Smooth muscle cell (in vitro differentiated cells): ENCODE measurements around the gene TMEM182. TPM values are rescaled to one million over a fixed set of nuclear protein-coding genes. Genes with fewer than 3 reads are reported as not detected.

ENCODE experiments used
- polyA plus RNA-seq: library from polyadenylated mRNA; unstranded; fragments of >200 nt; fragmentation: Nextera tagmentation; extraction: Ambion mirVana; gene quantifications from 2 replicates; pipeline ENCODE4 v1.2.1, GENCODE V29; 2016
- total RNA-seq: library from RNA; depleted of rRNA; stranded (reverse); fragments of >200 nt; gene quantifications from 2 replicates; pipeline ENCODE4 v1.2.3, GENCODE V29; 2014

TMEM182 gene
- total and polyA plus RNA-seq, 2 experiments from 2014 or later, result 4.0 to 12.3 TPM

Other genes starting within 250 kb of the TMEM182 start
- 0.04 TPM in 1 of 2 replicates, not detected in the other for gene SLC9A2, start 142.5 kb upstream of the TMEM182 start, total RNA-seq
- not detected in 2 replicates for gene SLC9A2, start 142.5 kb upstream of the TMEM182 start, polyA plus RNA-seq